HFF-Myc (cell line): ENCODE measurements around the gene CD52.
"Not testable (repeated sequence)": the region's sequence is repeated elsewhere in the genome, so short reads cannot be mapped to it uniquely, and the experiment has no call there.

Experiments used
- DNase-seq: peaks from one replicate; pipeline ENCODE4 v3.0.0-alpha.2; 2011; ENCODE audit warnings: low read depth; ENCODE audit errors: extremely low read depth
- H3K4me3 ChIP-seq: replicated peaks from 2 replicates; pipeline ENCODE4 v1.5.1; 2011; ENCODE audit warnings: low read depth, mild to moderate bottlenecking, control low read depth, low read length
- TF ChIP-seq, protein P1 (sequence below): IDR thresholded peaks from 2 replicates; pipeline ENCODE4 v1.5.1; 2012; ENCODE audit warnings: mild to moderate bottlenecking, low read depth, low read length, control low read depth; ENCODE audit errors: missing control alignments

The CD52 gene

DNA sequence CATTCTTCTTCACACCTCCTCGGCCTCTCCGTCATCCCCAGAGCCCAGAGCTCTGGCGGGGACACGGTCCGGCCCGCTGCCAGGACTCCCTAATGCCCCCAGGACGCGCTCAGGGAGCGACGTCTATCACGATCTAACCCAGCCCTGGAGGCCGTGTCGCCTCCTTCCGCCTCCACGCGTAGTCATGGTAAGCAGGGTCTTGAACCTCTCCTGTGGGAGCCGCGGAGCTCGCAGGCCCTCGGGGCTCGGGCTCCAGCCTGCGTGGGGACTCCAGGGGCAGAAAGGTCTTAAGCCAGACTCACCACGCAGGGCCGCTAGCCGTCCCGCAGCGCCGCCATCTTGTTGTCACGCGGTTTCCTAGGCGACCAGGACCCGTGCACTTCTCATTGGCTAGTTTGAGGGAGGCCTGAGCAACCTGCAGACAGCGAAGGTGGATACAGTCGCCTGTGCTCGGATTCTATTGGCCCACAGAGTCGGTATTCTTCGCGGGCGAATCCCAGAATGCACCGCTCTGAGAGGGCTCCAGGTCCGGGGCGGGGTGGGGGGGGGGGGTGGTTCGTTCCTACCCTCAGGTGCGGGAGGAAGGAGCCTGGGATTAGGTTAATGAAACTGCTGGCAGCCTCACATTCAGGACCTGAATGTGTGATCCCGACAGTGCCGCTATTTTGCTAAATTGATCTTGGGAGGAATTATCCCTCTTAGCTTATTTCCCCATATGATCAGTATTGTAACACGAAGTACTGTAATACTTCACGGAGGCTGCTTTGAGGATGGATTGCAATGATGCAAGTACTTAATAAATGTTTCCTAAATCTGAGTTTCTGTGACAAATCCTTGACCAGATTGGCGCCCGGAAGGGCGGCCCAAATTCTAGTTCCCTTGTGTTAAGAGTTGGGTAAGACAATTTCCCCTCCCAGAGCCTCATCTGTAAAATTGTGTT is 11.2 kb upstream of the CD52 start, which contains the start of gene UBXN11:
Gene UBXN11, minus strand, starts transcription at position 347 of the 940 bp plus-strand sequence. CDS start 3,753 bp downstream, outside the sequence.
- peak within 1 kb of the TSS; percentile 78 for H3K4me3 ChIP-seq
- DNase-seq, result peak; percentile 87
- TF ChIP-seq, protein P1, sequence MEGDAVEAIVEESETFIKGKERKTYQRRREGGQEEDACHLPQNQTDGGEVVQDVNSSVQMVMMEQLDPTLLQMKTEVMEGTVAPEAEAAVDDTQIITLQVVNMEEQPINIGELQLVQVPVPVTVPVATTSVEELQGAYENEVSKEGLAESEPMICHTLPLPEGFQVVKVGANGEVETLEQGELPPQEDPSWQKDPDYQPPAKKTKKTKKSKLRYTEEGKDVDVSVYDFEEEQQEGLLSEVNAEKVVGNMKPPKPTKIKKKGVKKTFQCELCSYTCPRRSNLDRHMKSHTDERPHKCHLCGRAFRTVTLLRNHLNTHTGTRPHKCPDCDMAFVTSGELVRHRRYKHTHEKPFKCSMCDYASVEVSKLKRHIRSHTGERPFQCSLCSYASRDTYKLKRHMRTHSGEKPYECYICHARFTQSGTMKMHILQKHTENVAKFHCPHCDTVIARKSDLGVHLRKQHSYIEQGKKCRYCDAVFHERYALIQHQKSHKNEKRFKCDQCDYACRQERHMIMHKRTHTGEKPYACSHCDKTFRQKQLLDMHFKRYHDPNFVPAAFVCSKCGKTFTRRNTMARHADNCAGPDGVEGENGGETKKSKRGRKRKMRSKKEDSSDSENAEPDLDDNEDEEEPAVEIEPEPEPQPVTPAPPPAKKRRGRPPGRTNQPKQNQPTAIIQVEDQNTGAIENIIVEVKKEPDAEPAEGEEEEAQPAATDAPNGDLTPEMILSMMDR, result no peak

DNA sequence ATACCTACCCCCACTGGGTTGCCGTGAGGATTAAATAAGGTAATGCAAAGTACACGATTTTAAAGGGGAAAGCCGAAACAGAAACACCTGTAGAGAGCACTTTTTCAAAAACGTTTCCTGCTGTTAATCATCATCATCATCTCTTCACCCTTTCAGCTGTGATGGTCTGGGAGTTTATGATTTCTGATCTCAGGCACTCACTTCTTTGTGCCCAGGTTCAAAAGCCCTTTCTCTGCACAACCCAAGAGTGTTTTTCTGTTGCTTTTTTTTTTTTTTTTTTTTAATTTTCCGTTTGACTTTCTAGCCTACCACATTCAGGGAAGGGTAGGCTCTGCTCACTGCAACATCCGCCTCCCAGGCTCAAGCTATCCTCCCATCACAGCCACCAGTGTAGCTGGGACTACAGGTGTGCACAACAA is 10.4 kb upstream of the CD52 start:
- no peak for DNase-seq
- no peak overlapping the region for H3K4me3 ChIP-seq
- TF ChIP-seq, protein P1, result no peak

DNA sequence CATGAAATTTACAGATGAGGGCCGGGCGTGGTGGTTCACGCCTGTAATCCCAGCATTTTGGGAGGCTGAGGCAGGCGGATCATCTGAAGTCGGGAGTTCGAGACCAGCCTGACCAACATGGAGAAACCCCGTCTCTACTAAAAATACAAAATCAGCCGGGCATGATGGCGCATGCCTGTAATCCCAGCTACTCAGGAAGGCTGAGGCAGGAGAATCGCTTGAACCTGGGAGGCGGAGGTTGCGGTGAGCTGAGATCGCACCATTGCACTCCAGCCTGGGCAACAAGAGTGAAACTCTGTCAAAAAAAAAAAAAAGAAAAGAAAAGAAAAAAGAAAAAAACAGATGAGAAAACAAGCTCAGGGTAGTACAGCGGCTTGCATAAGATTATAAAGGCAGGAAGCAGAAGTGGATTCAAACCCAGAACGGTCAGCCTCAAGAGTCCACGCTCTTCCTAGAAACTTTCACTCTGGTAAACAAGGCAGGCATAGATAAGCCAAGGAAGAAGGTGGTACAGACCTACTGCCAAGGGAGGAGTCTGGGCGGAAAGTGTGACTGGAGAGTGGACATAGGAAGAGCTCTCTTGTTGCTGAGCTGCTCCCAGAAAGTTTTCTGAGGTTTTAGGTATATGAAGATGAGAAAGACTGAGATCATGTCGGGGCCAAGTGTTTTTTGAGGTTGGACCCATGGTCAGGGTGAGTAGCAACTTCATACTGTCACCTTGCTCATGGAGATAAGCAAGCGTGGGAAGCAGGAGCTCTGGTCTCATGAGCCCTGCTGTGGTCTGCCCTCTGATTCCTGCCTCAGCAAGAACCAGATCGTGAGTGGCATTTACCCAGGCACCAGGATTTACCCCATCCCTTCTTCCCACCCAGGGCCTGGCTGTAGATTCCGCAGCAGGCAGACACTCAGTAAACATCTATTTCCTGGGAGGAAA is 9.5 kb upstream of the CD52 start:
- not testable (repeated sequence) for DNase-seq, H3K4me3 ChIP-seq

DNA sequence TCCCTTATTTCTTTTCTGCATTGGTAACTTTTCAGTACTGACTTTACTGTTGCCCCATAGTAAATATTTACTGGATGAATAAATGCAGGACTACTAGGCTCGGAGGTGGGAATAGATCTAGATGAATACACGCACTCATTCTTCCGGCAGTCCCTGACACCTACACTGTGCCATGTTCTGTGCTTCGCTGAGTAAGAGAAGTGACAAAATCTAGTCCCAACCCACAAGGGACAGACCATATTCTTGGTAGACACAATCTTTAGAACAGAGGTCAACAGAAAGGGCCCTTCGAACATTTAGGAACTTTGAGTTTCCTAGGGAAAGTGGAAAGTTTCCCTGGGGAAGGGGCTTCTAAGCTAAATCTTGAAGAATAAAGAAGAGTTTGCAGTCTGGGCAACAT is 3.3 kb upstream of the CD52 start:
- TF ChIP-seq, protein P1, result no peak
- DNase-seq, result no peak
- no peak overlapping the region for H3K4me3 ChIP-seq

DNA sequence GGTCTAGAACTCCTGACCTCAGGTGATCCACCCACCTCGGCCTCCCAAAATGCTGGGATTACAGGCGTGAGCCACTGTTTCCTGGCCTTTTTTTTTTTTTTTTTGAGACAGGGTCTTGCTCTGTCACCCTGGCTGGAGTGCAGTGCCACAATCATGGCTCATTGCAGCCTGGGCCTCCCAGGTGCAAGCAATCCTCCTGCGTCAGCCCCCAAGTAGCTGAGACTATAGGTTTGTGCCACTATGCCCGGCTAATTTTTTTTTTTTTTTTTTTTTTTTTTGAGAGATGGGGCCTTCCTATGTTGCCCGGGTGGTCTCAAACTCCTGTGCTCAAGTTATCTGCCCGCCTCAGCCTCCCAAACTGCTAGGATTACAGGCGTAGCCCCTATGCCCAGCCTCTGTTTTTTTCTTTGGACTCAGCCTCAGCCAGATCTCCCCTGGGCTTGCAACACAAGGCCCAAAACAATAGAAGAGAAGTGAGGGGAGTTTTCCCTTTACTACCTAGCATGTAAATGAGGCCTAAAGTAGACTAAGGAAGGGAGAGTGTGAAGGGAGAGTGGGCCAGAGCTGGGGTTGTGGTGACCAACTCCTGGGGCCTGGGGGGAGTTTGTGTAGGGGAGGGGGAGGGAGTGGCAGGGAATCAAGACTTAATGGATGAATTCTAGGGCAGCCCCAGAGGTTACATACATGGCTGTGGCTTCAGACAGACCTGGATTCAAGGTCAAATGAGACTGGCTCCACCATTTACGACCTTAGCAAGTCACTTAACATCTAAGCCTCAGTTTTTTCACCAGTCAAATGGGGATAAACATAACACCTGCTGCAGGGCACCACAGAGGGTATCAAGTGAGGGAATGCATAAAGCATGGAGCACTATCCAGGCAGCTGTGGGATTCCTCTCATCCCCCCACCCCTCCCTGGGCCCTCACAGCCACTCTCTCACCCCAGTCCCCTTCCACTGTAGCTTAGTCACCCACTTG is 1.6 kb upstream of the CD52 start:
- DNase-seq, result no peak
- no peak overlapping the region for H3K4me3 ChIP-seq
- TF ChIP-seq, protein P1, result no peak

DNA sequence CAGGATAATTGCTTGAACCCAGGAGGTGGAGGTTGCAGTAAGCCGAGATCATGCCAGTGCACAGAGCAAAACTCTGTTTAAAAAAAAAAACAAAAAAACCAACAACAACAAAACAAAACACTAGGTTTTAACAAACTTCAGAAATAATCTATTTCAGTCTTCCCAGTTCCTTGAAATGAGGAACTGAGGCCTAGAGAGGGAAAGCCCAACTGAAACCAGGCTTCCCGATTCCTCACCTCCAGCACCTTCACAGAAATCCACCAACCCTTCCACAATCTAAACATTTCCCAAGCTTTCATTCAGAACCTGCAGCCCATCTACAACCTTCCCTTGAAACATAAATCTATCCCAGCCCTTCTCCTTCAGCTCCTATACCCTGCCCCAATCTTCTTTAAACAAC is 612 bp upstream of the CD52 start:
- H3K4me3 ChIP-seq, result no peak overlapping the region
- DNase-seq, result no peak
- TF ChIP-seq, protein P1, result no peak
